HG03460 (cell line): Measurements from ENCODE around the gene OR2T11.
A peak's percentile ranks its signal among the peaks of the same experiment; 100 is the strongest.
"Not testable (repeated sequence)": the region's sequence is repeated elsewhere in the genome, so short reads cannot be mapped to it uniquely, and the experiment has no call there.

Experiments used
- ATAC-seq: cut with Tn5 transposase; IDR thresholded peaks from one replicate; pipeline ENCODE4 v1.9.1; 2021; ENCODE audit not compliant: unreplicated experiment

The OR2T11 gene

DNA sequence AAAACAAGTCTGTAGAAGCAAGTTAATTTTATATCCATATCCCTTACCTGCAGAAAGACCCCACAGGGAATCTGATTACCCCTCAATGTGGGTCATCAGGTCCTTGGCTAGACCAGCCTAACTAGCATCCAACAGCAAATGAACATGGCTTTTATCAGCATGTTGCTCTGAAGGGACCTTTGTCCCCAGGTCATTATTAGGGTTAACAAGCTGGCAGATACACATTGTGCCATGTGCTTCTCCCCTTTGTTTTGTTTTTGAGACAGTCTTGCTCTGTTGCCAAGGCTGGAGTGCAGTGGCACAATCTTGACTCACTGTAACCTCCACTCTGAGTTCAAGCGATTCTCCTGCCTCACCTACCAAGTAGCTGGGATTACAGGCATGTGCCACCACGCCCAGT, at the start of gene OR2T11:
Gene OR2T11, minus strand, starts transcription at position 101 of the 400 bp plus-strand sequence. CDS start 7,963 bp downstream, outside the sequence.
- not testable (repeated sequence) for ATAC-seq

- ATAC-seq = no peak
These were observed 46.8 kb upstream of the OR2T11 start for GRCh38 chr1:248681651-248682050.

DNA sequence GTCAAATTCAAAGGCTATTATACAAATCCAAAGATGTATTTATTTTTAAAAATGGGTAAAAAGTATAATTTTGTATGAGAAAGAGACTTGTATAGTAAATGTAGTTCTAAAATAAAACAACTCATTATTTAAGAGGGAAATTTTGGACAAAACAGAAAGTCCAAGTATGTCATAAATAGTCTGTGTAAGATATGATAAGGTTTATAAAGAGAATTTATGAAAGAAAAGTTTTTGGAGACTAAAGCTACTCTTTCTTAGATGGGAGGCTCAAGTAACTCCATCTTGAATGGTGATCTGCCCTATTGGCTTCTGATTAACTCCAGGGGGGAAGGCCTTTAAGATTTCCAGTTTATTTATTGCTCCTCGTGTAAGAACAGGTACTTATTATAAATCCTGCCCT, 35.1 kb upstream of the OR2T11 start:
- ATAC-seq = no peak

DNA sequence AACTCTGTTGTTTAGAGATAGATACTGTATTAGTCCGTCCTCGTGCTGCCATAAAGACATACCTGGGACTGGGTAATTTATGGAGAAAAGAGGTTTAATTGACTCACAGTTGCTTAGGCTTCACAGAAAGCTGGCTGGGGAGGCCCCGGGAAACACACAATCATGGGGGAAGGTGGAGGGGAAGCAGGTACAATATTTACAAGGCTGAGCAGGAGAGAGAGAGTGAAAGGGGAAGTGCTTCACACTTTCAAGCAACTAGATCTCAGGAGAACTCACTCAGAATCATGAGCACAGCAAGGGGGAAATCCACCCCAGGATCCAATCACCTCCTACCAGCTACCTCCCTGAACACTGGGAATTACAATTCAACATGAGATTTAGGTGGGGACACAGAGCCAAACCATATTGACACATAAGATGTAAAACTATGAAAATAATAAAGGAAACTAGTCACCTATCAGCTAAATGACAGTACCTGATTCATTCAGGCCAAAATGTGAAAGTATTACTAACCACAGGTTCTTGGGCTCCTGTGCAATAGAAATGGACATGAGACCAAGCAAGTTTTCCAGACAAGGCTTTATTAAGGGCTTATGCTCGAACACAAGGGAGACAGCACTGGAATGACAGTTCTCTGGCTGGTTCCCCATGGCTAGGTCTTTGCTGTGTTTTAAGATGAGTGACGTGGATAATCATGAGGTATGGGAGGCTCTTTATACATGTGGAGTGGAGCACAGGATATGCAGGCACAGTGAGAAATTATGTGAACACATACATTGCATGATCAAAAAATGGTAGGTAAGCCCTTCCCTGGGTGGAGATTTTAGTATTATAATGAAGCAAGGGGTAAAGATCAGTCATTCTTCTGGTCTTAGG, 28.8 kb upstream of the OR2T11 start:
- ATAC-seq = peak; percentile 93

DNA sequence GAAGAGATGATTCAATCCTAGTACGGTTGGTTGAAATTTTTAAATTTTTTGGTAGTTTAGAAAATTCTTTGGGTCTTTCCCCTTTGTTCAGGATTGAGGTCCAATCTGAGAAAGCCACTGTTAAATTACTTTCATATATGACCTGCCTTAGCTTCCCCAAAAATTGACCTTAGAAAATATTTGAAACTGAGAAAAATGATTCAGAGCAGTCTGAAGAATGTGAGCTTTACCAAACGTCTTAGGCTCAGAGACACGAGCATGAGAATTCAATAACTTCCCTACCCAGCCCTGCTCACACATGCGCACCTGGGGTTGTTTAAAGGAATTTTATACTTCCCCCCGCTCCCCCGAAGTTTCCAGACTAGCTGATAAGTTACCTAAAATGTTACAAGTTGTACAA, 21.9 kb upstream of the OR2T11 start:
- ATAC-seq = peak; percentile 52

DNA sequence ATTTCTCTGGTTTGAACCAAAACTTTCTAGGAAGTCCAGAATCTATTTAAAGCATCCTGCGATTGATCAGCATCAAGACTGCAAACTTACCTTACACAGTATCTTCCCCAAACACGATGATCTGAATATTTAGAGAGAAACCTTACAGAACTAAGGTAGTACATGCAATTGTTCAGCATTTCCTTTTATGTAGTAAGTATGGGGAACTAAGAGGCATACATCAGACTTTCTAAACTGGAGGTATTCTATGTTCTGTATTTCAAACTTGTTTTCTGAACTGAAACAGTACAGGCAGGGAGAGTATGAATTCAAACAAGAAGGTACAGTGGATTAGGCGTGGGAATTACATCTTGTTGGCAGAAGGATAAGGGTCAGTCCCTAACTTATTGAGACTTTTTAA, 20.5 kb upstream of the OR2T11 start, which contains the start of gene OR2T27:
Gene OR2T27, minus strand, starts transcription at position 175 of the 400 bp plus-strand sequence. CDS start 4,644 bp downstream, outside the sequence.
- ATAC-seq = not testable (repeated sequence)

GRCh38 chr1:248648770-248649536, 14.1 kb upstream of the OR2T11 start:
- not testable (repeated sequence) for ATAC-seq

DNA sequence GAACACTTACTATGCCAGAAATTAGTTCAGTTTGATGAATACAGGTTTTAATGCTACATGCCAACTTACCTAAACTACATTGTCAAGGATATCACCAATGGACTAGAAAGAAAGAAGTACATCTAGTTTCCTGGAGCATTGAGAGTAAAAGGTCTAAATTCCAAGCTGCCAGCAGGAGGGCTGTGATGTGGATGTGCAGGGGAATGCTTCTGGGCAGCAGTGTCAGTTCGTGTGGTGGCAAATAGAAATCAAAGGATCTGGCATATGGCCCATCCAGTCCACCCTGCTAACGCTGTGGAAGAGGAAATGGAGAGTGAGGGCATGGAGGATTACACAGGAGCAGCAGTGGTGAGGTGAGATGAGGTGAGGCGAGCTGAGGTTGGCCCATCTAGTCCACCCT, 10.3 kb upstream of the OR2T11 start, which contains the start of gene OR2T35:
Gene OR2T35, minus strand, starts transcription at position 101 of the 400 bp plus-strand sequence. CDS start 6,020 bp downstream, outside the sequence.
- not testable (repeated sequence) for ATAC-seq

DNA sequence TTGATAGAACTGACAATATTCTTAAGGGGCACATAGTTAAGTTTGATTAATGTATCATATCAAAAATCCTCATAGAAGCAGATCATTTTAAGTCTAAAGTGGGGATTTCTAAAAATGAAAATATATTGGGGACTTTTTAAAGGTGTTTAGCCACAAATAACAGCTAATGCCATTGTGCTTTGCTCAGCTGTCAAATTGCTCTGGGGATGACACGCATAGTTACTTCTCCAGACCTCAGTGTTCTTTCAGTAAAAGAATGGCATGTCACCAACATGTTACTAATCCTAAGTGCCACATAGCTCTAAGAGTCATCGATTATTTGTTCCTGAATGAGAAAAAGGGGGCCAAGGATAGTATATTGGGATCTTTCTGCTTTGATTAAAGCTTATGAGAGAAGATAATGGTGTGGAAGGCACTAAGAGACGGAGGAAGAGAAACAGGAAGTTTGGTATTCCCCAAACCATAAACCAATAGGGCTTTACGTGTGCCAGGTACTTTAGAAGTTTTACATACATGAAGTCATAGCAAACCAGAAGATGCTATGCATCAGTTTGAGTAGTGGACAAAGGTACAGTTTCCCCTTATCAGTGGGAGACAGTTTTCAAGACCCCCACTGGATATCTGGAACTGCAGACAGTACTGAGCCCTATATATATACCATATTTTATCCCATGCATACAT, 8.2 kb upstream of the OR2T11 start:
- peak; percentile 62 for ATAC-seq

GRCh38 chr1:248641583-248641982, 6.7 kb upstream of the OR2T11 start:
- peak; percentile 10 for ATAC-seq

DNA sequence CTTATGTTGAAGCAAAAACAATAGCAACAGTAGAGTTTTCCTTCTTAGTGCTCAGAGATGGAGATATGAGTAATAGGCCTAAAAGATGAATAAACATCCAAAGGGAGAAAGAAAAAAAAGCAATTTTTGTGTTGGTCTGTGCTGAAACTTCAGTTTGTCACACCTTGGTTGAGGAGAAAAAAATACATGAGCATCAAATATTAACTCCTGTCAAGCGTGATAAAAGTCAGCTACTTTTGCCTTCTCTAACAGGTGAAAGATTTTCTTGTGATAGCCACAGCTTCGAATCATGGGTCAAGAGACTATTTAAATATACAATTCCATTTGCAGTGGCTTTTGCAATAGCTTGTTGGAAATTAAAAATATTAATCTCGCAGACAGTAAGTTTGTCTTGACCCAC, 6.0 kb upstream of the OR2T11 start:
- ATAC-seq = peak; percentile 43

DNA sequence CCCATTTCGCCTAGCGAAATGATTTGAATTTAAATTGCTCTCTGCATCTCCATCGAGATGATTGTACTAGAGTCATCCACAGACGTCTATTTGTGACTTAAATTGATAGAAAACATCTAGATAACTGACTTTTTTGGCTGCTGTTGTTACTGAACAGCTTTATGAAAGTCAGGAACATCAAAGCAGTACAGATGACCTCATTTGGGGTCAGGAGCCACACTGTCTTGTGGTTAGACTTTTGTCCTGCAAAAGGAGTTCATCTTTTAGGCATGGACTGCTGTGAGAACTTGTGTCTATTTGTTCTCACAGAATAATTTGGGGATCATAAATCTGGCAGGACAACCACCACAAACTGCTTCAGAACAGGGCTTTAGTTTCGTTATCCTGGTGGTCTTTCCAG, 4.8 kb upstream of the OR2T11 start:
- peak; percentile 29 for ATAC-seq

GRCh38 chr1:248636612-248637011, 1.7 kb upstream of the OR2T11 start:
- not testable (repeated sequence) for ATAC-seq

DNA sequence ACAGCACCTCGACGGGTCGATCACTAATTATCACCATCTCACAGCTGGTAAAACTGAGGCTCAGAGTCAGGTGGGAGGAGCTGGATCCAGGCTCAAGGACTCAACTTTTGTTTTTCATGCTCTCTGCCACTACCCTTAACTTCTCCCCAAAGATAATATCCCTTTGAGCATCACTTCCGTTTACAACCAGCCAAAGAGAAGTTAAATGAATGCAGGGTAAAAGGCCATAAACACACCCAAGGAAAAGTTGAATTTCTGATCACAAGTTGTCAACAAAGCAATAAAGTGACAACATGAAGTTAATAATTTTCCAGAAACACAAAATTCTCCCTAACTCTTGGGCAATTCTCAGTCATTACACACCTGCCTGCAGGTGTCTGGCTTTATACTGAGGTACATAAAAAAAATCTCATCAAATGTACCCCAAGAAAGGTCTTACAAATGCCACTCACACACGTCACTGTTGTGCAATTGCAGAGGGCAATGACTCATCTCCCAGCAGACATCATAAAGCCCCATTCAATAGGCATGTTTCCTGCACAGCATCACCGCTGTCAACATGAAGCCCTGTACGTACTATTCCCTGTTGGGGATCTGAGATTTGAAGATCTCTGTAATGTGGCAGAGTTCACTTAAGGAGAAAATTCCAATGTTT, 3.4 kb downstream of the OR2T11 start:
- ATAC-seq = no peak

GRCh38 chr1:248630551-248630950, 4.3 kb downstream of the OR2T11 start:
- ATAC-seq = no peak

DNA sequence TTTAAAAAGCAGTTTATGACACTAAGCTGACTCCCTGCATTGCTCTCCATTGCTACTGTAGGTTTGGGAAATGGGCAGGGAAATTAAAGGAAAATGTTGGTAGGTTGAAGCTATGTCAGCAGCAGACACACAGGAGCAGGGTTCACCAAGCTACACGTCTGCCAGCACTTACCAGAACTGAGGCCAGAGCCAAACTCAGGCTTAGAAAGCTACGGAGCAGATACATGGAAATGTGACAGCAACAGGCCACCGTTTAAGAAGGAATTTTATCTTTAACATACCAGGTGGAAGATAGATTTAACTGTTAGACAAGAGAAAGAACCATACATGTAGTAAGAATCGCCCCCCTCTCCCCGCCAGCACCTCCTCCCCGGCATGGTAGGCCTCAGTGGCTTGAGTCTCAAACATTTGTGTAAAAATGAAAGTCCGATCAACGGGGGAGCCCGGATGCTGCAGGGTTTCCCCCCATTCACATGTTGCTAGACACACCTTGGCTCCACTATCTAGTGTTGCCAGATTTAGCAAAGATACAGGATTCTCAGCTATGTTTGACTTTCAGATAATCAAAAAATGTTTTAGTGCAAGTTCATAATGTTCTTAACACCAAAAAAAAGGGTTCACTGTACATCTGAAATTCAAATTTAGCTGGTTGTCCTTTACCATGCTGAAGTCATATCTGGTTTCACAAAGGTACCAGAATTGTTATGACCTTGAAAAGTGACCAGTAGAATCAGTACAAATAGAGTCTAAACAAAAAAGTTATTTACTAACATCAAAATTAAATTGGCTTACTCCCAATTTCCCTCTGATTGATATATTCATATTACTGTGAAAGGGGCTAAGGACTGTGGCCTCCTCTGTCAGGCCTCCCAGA, 6.7 kb downstream of the OR2T11 start:
- no peak for ATAC-seq

- ATAC-seq = no peak
These were observed 8.9 kb downstream of the OR2T11 start for GRCh38 chr1:248625971-248626370.

DNA sequence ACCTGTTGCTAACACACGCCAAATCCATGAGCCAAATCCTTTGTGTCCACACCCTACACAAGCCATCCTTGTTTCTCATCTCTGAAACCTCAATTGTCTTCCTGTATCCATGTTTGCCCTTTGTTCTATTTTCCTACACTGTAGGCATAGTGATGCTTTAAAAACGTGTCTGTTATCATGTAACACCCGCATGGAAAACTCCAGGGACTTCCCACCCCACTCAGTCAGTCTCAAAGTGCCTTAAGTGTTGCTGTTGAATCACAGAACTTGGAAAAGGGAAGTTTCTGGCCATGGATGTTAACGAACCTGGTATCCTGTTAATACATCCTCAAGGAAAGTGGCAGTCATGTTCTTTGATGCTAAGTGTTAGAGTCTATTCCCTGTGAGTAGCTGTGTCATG, 9.7 kb downstream of the OR2T11 start:
- no peak for ATAC-seq

DNA sequence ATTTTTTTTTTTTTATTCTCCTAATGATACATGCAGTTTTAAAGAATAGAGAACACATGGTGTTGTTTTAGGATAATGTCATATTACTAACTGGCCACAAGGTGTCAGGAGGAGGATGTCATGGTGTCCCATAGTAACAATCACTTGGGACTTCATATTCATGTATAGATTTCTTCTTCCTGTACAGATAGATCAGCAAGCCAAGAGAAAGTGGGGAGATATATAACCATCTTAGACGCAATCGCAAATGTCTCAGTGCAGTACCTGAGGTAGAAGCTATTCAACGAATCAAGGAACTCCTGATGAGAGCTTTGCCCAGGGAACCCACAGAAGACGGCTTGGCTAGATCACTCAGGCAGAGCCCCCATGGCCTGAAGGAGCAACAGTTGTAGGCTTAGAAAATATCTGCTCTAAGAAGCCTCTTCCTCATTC, 12.3 kb downstream of the OR2T11 start:
- ATAC-seq = peak; percentile 88

GRCh38 chr1:248621770-248622169, 13.1 kb downstream of the OR2T11 start:
- ATAC-seq = no peak
